Stimulated activated CD8-positive, alpha-beta memory T cell treated with anti-CD3 and anti-CD28 coated beads, Interleukin-15, amount 100 ng/mL, for 1 hour (primary cell): ENCODE measurements around the gene KCNN3.
A peak's percentile ranks its signal among the peaks of the same experiment; 100 is the strongest.

ENCODE experiments used
- DNase-seq: peaks from one replicate; pipeline ENCODE4 v3.0.0-alpha.2; 2020; ENCODE audit warnings: low read depth

KCNN3 gene

DNA sequence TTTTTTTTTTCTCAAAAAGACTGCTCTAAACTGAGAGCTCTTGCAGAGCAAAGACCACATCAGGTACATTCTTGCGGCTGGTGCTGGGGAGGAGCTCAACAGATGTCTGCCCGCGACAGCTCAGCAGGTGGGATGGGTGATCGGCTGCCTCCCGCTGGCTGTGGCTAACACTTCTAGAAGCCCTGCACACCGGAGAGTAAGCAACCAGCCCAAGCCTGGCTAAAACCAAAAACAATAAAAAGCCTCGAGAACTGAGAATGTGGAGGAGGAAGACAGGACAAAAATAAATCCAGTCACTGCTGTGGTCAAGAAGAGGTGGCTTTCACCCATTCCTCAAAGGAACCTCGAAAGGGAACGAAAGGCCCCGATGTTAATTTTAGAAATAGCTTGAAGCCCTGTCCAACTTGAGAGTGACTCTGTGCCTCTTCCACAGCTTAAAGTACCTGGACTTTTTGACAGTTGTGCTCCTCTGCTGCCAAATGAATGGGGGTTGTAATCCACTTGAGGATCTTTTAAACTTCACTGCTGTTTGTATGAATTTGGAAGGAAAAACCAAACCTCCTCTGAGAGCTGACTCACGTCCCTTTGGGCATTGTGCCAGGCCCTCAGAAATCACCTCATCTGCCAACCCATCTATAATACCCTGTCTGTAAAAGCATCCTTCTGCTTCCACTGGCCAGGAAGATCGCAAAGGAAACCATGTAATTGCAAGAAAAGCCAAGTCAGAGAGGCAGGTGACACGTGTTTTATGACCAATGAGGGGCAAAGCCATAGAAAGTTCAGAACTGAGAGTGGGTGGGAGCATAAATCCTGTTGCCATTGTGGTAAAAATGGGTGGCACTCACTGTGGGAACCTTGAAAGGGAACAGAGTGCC lies 78.6 kb downstream of the KCNN3 start:
- peak; percentile 46 for DNase-seq

DNA sequence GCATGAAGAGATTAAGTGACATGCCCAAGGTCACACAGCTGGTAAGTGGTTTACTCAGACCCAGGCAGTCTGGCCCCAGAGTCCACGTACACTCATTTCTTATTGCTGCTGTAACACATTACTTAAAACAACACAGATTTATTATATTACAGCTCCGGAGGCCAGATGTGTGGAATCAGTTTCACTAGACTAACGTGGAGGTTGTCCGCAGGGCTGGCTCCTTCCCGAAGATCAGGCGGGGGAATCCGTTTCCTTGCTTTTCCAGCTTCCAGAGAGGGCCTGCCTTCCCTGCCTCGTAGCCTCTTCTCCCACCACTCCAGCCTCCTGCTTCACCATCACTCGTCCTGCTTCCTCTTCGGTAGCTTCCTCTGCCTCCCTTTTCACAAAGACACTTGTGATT lies 81.2 kb downstream of the KCNN3 start:
- DNase-seq = no peak

DNA sequence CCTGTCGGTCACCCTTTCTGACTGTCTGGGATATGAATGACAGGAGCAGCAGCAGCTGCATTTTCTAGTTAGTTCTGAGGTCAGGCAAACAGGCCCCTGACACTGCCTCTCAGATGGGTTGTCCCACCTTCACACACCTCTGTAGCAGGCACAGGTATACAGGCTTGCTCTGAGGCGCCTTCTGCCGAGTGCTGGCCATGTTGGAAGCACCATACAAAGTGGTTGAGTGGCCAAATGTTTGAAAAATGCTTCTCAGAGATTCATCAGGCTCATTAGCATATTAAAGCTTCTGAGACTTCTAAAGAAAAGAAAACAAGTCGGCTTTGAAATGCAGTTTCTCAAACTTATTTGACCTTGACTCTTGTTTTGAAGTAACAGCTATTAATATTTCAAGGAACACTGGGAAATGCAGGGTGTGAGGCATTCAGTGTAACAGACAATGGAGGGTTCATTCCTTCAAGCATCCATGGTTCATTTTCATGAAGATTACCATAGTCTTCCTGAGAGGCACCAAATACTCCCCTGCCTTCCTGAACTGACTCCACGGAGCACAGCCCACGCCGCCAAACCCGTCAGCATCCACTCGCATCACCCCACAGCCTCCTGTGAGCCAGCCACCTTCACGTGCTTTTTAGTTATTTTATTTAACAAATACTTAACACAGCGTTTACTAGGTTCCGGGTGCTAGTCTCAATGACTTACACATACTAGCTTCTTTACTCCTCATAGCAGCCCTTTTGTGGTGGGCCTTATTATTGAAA lies 81.8 kb downstream of the KCNN3 start:
- no peak for DNase-seq

DNA sequence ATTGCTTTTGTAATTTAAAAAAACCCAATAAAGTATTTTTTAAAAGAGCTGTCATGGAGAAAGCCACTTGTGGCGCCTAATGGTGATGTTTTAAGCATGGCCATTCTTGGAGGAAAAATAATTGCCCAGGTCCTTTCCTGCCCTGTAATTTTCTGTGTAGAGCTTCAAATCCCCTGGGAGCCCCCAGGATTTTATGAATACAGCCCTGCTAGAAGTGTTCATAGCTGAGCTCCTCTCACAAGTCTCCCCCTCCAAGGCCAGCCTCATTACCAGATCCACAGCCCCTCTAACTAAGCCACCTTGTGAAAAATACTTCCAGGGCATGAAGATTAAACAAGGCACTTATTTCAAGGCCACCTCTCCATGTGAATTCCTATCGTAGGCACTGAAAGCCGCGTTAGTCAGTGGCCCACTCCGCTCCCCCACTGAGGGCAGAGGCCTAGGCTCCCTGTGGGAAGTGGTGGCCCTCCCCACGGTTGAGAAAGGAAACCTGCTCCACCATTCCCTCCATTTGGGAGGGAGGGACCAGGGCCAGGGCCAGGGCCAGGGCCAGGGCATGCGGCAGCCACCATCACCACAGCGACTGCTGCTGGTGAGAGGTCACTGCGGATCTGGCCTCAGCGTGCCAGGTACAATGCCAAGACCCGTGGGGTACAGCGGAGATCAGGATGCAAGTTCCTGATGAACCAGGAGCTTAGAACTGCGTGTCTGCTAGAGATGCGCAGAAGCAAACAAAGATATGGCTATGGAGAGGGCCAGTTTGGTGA lies 83.1 kb downstream of the KCNN3 start:
- no peak for DNase-seq

DNA sequence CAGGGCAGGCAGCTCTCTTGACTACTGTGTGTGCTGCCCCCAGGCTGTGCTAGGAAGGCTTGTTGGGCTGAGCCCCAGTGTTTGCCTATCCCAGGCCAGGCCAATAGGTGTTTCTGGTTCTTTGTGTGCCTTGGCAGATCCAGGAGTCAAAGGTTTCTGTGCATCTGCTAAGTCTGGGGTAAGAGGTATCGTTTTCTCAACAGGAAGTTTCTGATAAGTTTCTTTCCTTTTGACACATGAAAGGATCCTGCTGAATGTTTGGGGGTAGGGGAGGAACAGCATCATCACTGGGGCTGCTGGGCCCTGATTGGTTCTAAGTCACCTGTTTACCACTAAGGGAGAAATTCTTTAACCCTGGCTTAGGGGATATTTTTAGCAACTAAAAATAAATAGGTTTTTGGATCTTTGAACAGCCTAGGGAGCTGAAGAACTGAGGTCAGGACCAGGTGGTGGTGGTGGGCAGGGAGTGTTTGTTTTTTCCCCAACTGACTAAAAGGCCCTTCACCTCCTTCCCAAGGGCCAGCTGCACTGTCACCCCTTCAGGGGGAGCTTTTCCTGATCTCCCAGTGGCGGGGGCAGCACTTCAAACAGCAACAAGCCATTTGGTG lies 85.1 kb downstream of the KCNN3 start:
- DNase-seq = no peak

DNA sequence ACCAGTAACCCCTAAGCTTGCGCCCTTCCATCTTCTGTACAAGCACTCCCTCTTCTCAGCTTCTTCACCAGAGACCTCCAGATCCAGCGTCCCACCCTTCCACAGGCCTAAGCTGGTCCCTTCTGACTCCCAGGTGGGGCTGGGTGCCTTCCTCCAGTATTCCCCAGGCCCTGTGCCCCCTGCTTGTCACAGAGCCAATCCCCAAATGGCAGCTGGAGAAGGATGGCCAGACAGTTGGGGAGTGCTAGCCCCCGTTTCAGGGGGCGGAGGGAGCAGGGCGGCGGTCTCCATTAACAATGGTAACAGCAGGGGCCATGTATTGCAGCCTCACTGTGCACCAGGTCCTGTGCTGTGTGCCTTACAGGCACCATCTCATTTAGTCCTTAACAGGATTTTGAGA lies 85.7 kb downstream of the KCNN3 start:
- no peak for DNase-seq

DNA sequence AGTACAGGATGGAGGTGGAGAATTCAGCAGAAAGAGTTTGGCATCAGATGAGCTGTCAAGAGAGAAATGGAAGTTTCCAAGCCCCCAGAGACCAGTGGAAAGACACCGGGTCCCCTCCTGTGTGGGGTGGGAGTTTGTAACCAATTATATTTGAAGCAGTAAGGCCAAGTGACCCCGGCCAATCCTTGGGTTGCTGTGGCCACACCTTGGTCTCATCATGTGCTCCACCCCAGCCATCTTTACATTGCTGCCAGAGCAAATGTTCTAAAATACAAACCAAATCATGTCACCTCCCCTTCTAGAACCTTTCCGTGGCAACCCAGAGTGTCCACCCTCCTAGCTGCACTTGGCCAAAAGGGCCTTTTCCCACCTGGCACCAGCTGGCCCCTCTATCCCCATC lies 86.1 kb downstream of the KCNN3 start:
- no peak for DNase-seq

DNA sequence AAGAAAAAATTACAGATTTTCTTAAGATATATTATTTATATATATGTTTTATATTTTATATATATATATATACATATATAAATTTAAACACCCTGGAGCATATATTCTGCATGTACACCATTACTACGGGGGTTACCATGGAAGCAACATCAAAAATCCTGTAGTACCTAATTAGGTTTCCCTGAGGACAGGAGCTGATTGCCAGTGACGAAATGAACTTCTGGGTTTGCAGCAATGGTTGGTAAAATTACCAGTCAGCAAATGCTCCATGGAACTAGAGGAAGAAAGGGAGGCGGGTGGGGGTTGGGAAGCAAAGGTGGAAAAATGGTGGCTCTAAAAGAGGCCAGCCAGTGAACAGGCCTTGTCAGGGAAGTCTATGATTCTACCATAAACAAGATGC lies 89.5 kb downstream of the KCNN3 start:
- DNase-seq = no peak

DNA sequence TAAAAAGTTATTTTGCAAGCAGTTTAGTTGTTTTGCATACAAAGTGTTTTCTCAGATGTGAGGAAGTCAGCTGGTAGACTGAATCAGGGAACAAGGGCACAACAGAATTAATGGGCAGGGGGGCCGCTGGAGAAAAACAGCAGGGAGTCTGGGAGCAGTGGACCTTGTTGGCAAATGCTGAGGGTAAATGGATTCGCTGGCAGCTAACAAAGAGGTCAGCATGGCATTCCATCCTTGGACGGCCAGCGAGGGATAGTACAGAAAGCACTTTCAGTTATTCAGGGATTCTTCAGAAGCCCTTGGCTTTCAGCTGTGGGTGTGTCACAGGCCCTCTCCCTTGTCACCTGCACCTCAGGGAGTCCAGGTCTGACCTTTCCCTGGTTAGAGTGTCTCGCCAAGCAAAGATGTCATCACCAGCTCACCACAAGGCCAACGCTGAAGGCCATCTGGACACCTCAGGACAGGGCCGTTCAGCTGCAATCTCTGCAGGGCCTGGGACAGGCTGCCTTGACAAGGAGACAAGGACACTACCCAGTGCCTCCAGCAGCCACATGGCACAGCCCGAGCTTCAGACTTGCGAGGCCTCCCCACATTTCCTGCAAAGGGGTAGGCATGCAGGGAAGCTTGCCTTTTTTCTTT lies 90.4 kb downstream of the KCNN3 start:
- DNase-seq = no peak

DNA sequence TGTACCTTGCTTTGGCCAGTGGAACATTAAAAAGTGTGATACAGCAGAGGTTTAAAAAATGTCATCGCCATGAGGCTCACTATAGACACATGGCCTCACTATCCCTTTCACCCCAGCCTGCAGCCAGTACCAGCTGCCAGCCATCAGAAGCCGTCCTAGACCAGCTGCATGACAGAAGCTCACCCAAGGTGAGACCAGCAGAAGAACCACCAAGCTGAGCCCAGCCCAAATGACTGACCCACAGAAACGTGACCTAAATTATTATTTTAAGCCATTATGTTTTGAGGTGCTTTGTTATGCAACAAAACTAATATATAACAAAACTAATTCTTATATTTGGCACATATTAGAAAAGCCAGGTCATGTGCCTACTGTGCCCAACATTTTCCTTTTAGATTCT lies 91.1 kb downstream of the KCNN3 start:
- DNase-seq = no peak

DNA sequence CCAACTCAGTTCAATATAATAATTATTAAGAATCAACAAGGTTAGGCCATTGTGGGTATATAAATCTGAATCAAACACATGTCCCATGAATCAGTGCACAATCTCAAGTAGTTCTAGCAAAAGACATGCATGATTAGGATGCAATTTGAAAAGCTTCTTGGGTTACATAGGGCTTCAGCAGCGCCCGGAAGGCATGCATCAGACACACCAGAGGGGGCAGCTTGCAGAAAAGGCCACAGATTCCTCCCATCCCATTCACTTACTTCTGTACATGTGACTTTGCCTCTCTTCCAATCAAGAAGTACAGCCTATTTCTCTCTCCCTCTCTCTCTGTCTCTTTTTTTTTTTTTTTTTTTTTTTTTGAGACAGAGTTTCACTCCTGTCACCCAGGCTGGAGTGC lies 91.8 kb downstream of the KCNN3 start:
- no peak for DNase-seq

DNA sequence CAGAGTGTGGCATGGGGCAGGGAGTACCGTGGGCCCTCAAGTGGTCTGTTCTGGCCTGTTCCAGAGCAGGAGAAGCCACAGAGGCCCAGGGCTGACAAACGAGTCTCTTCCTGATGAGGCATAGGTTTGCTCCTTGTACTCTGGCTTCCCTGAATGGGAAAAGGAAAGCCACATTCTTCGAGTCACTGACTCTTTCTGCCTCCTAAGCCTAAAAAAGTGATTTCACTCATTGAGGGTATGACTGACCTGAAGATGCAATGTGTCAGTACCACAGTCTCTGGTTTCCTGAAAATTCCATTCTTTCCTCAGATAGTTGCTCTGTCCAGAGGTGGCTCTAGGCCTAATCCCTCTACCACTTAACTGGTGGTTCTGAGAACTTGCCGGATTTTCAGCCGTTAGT lies 92.3 kb downstream of the KCNN3 start:
- no peak for DNase-seq

DNA sequence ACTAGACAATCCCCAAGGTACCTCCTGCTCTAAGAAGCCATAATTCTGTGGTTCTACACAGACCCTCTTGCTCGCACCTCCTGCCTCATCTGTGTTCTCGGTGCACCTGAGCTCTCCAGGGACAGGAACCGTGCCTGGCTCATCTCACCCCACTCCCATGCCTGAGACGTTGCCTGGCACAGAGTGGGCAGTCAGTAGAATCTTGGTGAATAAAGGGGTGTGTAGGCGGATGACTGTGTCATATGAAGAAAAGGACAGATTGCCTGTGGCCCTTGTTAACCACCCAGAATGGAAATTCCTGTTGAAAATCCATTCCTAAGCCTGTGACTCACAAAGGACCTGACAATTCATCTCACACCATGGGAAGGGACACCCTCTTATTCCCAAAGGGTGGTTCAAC lies 92.9 kb downstream of the KCNN3 start:
- no peak for DNase-seq

DNA sequence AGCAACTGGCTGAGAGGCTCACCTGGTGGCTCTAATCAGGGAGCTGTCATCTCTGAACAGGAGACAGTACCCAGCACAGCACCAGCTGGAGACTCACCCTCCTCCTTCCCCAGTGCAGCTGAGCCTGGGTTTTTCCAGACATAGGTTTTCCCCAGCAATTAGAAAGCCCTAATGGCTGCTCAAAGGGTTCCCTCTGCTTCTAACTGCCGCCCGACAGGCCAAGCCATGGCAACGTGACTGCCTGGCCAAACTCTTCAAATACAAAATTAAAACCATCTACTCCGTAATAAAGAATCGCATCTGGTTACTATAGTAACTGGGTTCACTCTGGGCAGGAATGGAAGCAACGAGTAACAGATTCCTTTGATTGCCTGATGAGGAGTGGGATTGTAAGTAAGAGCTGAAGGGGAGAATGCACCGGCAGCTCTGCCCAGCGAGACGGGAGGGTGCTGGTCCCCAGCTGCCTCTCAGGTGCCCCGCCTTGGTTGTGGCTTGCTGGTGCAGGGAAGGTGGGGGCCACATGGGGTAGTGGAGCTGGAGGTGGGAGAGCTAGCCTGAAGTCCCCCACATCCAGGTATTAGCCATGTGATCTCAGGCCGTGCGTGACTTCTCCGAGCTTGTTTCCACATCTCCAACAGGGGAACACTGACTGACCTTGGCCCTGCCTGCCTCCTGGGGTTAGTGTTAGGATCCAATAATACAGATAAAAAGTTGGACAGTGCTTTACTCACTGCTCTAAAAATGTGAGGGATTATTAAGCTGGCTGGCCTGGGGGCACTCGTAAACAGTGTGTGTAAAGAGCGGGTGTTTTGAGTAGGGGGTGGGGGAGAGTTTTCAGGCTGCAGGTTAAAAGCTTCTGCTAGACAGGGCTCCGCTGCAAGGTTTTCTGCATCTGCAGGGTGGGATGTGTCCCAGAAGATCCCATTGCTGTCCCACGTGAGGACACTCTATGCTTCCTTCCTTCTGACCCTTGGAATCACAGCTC lies 94.2 kb downstream of the KCNN3 start:
- DNase-seq = no peak

DNA sequence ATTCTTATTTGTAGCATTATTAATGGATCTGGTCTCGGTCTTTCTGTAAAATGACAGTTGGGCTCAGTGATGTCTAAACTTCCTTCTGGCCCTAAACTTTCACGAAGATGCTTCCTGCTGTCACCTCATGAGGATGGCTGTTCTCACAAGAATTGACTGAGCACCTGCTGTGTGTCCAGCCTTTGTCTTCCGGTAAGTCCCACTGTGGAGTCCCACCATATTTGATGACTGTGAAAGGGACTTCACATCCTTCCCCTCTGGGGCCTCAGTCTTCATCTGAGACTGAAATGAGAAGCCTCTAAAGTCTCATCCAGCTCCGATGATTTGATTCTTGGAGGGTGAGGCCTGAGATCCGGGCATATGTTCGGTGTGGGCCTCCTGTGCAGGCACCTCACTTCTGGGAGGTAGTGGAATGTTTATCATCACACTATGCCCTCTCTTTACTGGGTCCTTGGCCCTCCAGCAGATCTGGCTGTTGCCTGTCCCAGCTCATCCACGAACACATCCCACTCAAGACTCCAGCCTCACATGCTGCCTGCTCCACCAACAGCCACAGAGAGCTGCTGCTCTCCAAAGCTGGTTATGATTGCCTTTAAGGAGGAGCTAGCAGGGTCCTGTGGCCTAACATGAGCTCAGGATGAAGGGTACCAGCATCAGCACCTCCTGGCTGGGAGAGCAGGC lies 95.8 kb downstream of the KCNN3 start:
- DNase-seq = no peak

DNA sequence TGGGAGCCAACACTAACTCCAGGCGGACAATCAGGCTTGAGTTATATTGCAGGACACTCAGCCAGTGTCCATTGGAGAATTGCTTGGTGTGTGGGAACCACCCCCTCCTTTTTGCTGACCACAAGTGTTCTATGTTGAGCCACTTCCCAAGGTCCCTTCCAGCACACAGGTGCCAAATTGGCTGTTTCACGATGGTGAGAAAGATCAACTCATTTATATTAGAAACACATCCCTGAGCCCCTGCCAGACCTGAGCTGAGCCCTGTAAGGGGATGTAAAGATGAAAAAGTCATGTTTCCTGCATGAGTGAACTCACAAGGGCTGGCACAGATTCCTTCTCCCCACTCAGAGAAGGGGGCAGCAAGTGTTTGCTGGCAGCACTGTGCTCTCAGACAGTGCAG lies 96.5 kb downstream of the KCNN3 start:
- DNase-seq = no peak

DNA sequence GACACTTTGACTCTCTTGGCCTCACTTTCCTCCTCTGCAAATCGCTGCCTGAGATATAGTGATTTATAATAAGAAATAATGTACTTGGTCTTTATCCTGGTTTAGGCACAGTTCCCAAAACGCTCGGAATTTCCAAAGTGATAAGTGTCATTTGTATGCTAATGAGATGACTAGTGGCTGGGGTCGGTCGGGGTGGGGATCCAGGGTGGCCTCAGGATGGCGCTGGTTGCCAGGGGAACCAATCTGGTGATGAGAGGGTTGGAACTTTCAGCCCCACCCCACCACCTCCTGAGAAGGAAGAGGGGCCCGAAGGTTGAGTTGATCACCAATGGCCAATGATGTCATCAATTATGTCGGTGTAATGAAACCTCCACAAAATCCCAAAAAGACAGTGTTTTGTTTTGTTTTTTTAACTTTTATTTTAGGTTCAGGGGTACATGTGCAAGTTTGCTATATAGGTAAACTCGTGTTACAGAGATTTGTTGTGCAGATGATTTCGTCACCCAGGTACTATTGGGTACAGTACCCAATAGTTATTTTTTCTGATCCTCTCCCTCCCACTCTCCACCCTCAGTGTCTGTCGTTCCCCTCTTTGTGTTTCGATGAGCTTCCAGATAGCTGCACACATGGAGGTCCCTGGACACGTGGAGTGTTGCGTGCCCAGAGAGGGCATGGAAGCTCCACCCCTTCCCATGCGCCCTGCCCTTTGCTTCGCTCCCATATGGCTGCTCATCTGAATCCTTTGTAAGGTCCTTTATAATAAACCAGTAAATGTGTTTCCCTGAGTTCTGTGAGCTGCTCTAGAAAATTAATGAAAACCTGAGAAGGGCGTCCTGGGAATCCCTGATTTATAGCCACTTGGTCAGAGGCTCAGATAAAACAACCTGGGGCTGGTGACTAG lies 97.2 kb downstream of the KCNN3 start:
- DNase-seq = no peak

DNA sequence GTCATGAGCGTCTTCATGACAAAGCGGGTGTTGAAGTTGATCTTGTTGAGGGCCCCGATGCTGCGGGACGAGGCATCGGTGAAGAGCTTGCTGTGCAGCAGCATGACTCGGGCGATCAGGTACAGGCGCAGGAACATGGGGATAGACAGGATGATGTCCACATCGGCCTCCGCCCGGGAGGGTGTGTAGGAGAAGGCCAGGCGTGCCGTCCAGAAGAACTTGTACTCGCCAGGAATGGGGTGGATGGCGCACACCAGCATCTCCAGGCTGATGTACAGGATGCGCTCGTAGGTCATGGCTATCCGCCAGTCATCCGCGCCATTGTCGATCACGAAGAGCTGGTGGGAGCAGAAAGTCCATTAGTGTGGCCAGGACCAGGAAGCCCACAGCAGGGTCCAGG lies 98.0 kb downstream of the KCNN3 start:
- DNase-seq = no peak
